Measurements from ENCODE around the gene TBC1D22A.
A peak's percentile ranks its signal among the peaks of the same experiment; 100 is the strongest.

GRCh38 chr22:46738647-46739093 is 23.8 kb upstream of the TBC1D22A start:
- TF ChIP-seq CTCF (IDR thresholded peaks at IDR 0.05) (peak in 2 of 4 experiments; percentile 1 to 23), POLR2A (IDR thresholded peaks at IDR 0.05) (no peak), EP300 (IDR thresholded peaks at IDR 0.05) (no peak)

All from gastroesophageal sphincter (tissue), 3 donors.